NK-92 treated with Interleukin-12 subunit alpha and Interleukin-12 subunit beta, amount 100 ng/mL, for 24 hours (cell line): ENCODE data around the gene YWHAG.
"Not testable (repeated sequence)": the region's sequence is repeated elsewhere in the genome, so short reads cannot be mapped to it uniquely, and the experiment has no call there.

ENCODE experiments used
- DNase-seq: peaks from one replicate; lab custom pipeline; 2025; lab: John Stamatoyannopoulos, UW

Gene YWHAG

GRCh38 chr7:76380623-76380966 lies 21.8 kb upstream of the YWHAG start:
- DNase-seq = no peak

GRCh38 chr7:76377186-76377918 lies 18.6 kb upstream of the YWHAG start:
- DNase-seq = no peak

- no peak for DNase-seq
Observed at GRCh38 chr7:76375251-76375650, 16.5 kb upstream of the YWHAG start.

DNA sequence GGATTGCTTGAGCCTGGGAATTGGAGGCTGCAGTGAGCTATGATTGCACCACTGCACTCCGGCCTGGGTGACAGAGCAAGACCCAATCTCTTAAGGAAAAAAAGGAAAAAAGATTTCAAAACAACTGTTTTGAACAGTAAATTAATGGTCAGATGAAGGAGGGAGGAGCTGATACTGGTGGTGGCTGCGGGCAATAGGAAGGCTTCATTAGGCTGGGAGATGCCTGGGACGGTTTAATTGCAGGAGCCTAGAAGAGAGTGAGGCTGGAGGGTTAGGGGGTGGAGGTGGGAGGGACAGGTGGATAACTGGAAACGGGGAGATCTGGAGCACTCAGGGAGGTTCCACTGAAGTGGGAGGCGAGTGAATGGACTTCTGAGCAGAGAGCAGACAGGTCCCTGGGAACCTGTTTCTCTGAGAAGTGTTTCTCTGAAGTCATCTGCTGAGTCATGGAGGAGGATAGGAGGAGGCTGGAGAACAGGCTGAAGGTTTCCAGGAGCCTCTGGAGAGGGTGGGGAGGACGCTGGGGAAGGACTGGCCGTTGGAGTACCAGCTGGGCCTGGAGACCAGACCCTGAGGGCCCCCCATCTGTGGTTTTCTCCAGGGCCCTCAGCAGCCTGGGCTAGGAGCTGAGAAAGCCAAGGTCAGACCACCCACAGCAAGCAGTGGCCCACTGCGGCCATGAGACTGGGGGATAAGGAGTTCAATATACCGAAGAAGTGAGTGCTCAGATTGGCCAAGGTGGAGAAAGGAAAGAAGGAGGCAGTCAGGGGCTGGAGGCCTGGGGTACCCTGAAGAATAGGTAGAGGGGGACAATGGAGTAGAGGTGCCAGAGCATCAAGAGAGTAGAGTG lies 14.4 kb upstream of the YWHAG start:
- no peak for DNase-seq

GRCh38 chr7:76371396-76371795 lies 12.6 kb upstream of the YWHAG start:
- no peak for DNase-seq

GRCh38 chr7:76369018-76369417 lies 10.2 kb upstream of the YWHAG start:
- DNase-seq = no peak

DNA sequence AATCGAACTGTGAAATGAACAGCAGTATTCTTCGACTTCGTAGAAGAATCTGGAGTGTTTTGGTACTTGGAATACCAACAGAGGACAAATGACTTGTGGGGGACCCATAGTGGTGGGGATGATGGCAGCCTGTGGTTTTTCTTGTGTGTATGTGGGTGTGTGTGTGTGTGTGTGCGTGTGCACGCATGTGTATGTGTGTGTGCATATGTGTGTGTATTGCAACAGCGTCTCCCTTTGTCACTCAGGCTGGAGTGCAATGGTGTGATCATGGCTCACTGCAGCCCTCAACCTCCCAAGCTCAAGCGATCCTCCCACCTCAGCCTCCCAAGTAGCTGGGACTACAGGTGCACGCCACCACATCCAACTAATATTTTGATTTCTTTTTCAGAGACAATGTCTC lies 9.4 kb upstream of the YWHAG start:
- DNase-seq = no peak

GRCh38 chr7:76364198-76364584 lies 5.4 kb upstream of the YWHAG start:
- no peak for DNase-seq

GRCh38 chr7:76363754-76364153 lies 5.0 kb upstream of the YWHAG start:
- not testable (repeated sequence) for DNase-seq

DNA sequence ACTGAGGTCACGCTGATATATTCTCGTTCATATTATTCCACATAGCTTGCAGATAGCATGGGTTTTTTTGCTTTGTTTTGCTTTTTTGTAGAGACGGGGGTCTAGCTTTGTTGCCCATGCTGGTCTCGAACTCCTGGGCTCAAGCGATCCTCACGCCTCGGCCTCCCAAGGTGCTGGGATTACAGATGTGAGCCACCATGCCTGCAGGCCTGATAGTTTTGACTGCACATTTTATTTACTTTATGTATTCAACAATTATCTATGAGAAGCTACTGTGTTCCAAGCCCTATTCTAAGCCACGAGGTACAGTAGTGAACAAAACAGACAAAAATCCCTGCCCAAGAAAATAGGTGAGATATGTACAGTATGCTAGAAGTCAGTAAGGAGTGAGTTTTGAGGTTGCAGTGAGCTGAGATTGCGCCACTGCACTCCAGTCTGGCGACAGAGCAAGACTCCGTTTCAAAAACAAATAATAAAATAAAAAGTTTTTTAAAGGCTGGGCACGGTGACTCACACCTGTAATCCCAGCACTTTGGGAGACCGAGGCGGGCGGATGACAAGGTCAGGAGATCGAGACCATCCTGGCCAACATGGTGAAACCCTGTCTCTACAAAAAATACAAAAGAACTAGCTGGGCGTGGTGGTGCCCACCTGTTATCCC lies 1.3 kb upstream of the YWHAG start:
- no peak for DNase-seq

GRCh38 chr7:76359111-76359977 lies 553 bp upstream of the YWHAG start:
- peak; percentile 98 for DNase-seq

- peak; percentile 58 for DNase-seq
Observed at GRCh38 chr7:76358011-76358480, 745 bp downstream of the YWHAG start.

GRCh38 chr7:76357475-76358010 lies 1.2 kb downstream of the YWHAG start:
- no peak for DNase-seq

DNA sequence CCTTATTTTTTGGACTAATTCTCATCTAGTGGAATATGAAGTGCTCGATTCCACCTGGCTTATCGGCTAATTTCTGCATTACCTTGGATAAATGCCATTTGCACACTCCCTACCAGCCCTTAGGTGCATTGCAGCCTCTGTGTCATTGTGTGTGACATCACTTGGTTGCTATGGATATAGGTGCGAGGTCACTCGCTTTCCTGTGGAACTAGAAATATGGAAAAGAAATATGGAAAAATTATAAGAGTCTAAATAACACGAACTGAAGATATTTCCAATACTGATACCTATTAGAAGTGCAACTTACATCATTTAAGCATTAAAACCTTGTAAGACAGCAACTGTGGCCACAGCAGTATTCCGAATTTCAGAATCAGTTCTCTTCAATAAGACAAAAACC lies 2.0 kb downstream of the YWHAG start:
- DNase-seq = no peak

DNA sequence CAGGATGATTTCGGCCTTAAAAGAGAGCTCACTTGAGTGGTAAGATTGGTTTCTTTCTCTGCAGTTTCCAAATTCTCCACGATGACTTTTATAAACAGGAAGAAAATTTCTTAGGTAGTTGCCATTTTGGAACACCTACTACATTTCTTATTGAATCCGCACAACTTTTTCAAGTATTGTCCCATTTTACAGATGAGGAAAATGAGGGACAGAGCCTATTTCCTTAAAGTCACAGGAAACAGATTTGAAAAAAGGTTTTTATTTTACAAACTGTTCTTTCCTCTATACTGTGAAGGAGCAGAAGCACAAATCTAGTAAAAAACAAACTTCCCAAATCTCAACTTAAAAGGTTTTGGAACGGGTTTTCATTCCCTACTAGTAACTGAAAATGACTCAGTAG lies 2.7 kb downstream of the YWHAG start:
- DNase-seq = no peak

DNA sequence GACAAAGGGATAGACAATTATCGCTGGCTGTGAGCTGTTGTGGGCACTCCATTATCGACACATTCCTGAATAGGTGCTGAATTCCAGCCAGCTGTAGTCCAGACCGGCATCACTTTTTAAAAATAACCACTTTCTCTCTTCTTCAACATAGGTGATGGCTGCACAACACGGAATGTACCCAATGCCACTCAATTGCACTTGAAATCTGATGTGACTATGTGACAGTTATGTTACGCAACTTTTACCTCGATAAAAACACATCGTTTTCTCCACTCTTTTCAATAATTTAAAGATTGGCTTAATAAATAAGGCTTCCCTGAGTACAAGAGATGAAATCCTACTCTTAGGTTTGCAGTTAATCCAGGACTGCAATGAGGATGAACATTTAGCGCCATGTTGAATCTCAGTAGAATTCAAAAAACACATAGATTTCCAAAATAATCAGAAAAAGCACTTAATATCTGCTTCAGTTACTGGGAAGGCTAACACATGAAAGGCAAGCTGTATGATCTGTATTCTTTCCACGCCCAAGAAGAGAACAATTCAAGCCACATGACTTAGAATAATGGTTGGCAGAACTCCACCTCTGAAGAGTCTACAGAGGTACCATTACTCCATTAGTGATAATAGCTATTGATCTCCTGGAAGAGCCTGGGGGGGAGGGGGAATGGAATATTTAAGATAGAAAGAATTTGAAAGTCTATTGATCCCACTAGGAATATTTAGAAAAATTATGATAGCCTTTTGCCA lies 3.6 kb downstream of the YWHAG start:
- DNase-seq = no peak

- DNase-seq = no peak
Observed at GRCh38 chr7:76354516-76354915, 4.3 kb downstream of the YWHAG start.

- DNase-seq = no peak
Observed at GRCh38 chr7:76353744-76354143, 5.0 kb downstream of the YWHAG start.

DNA sequence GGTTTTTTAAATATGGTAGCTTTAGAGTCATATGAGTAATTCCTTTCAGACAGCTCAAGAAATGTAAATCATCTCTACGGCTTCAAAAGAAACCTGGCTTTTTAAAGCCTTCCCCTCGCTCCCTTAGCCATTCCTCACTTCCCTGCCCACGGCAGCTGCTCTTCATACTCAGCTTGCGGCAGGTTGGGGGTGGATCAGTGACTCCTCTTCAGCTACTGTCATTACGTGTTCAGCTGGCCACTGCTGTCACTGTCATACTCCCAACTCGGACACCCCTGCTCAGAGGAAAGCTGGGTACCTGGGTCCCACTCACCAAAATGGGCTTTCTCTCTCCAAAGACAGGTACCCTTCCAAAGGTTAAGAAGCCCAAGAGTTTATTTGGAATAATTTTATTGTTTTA lies 6.6 kb downstream of the YWHAG start:
- DNase-seq = no peak

DNA sequence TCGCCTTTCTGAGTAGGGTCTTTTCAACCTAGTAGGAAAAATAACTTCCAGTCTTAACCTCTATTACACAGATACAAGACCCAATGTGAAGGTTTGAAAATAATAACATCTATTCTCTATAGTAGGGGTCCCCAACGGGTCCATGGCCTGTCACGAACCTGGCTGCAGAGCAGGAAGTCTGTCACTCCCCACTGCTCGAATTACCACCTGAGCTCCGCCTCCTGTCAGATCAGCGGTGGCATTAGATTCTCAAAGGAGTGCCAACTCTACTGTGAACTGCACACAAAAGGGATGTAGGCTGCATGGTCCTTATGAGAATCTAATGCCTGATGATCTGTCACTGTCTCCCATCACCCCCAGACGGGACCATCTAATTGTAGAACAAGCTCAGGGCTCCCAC lies 7.4 kb downstream of the YWHAG start:
- no peak for DNase-seq

DNA sequence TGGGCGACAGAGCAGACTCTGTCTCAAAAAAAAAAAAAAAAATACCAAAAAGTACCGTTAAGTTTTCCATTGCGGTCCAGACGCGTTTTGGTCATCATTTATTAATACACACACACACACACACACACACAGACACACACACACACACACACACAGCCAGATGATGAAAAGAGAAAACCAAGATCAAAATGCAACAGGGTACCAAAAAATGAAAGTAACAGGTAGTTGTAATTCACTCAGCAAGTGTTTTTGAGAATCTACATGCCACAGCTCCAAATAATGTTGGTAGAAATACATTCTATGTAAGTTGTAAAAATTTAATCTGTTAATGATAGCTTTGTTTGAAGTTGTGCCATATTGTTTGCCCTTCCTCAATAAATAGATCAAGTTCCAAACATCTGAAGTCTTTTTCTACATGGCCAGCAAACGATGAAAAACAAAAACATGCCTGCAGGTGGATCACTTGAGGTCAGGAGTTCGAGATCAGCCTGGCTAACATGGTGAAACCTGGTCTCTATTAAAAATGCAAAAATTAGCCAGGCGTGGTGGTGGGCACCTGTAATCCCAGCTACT lies 9.4 kb downstream of the YWHAG start:
- no peak for DNase-seq
